IPS-18a (cell line): ENCODE results near the gene SH3YL1.

ENCODE experiments used
- H3K27ac ChIP-seq: one replicate; pipeline ENCODE4 v1.5.1; 2013; ENCODE audit warnings: low read length
- H3K27me3 ChIP-seq: one replicate; pipeline ENCODE4 v1.6.1; 2013; ENCODE audit warnings: mild to moderate bottlenecking, low read length; ENCODE audit not compliant: control insufficient read depth, insufficient read depth
- H3K36me3 ChIP-seq: one replicate; pipeline ENCODE4 v1.6.1; 2013; ENCODE audit warnings: low read depth, low read length; ENCODE audit not compliant: control insufficient read depth
- H3K4me1 ChIP-seq: one replicate; pipeline ENCODE4 v1.6.1; 2013; ENCODE audit warnings: low read depth, low read length; ENCODE audit not compliant: control insufficient read depth
- H3K4me3 ChIP-seq: one replicate; pipeline ENCODE4 v1.5.1; 2013; ENCODE audit warnings: low read length
- H3K9ac ChIP-seq: one replicate; pipeline ENCODE4 v1.6.1; 2013; ENCODE audit warnings: mild to moderate bottlenecking, low read length, moderate library complexity
- H3K9me3 ChIP-seq: one replicate; pipeline ENCODE4 v1.6.1; 2013; ENCODE audit warnings: low read depth, low read length; ENCODE audit not compliant: control insufficient read depth

The SH3YL1 gene

GRCh38 chr2:231521-232185, 32.2 kb downstream of the SH3YL1 start:
- H3K4me3 ChIP-seq: no peak overlapping the region
- no peak overlapping the region for H3K9ac ChIP-seq
- no peak overlapping the region for H3K27ac ChIP-seq
- no peaks in the 10 kb centered on the region for H3K27me3 ChIP-seq
- no peaks in the 10 kb centered on the region for H3K36me3 ChIP-seq
- no peaks in the 10 kb centered on the region for H3K9me3 ChIP-seq
- peaks cover 14% of the 10 kb centered on the region for H3K4me1 ChIP-seq

GRCh38 chr2:228518-229278, 35.1 kb downstream of the SH3YL1 start:
- Histone ChIP-seq H3K27me3 (no peaks in the 10 kb centered on the region), H3K27ac (no peak overlapping the region), H3K4me3 (no peak overlapping the region), H3K9me3 (no peaks in the 10 kb centered on the region), H3K36me3 (peaks cover 6% of the 10 kb centered on the region), H3K9ac (no peak overlapping the region), H3K4me1 (peaks cover 12% of the 10 kb centered on the region)

GRCh38 chr2:228115-228514, 35.7 kb downstream of the SH3YL1 start:
- Histone ChIP-seq H3K9ac (no peak overlapping the region), H3K36me3 (peaks cover 6% of the 10 kb centered on the region), H3K9me3 (no peaks in the 10 kb centered on the region), H3K27ac (no peak overlapping the region), H3K4me3 (no peak overlapping the region), H3K4me1 (peaks cover 6% of the 10 kb centered on the region), H3K27me3 (no peaks in the 10 kb centered on the region)

GRCh38 chr2:223971-224760, 39.7 kb downstream of the SH3YL1 start:
- Histone ChIP-seq H3K4me1 (no peaks in the 10 kb centered on the region), H3K36me3 (peaks cover 6% of the 10 kb centered on the region), H3K9ac (no peak overlapping the region), H3K9me3 (no peaks in the 10 kb centered on the region), H3K27me3 (no peaks in the 10 kb centered on the region), H3K27ac (no peak overlapping the region), H3K4me3 (no peak overlapping the region)

- peaks cover 6% of the 10 kb centered on the region for H3K36me3 ChIP-seq
- H3K27ac ChIP-seq: no peak overlapping the region
- no peaks in the 10 kb centered on the region for H3K4me1 ChIP-seq
- H3K4me3 ChIP-seq: no peak overlapping the region
- no peaks in the 10 kb centered on the region for H3K9me3 ChIP-seq
- no peaks in the 10 kb centered on the region for H3K27me3 ChIP-seq
- no peak overlapping the region for H3K9ac ChIP-seq
Observed at GRCh38 chr2:223451-223850, 40.4 kb downstream of the SH3YL1 start.

- Histone ChIP-seq H3K27ac (no peak overlapping the region), H3K27me3 (no peaks in the 10 kb centered on the region), H3K4me1 (no peaks in the 10 kb centered on the region), H3K4me3 (no peak overlapping the region), H3K9ac (no peak overlapping the region), H3K36me3 (no peaks in the 10 kb centered on the region), H3K9me3 (no peaks in the 10 kb centered on the region)
Observed at GRCh38 chr2:216068-216467, 47.8 kb downstream of the SH3YL1 start.

GRCh38 chr2:213932-214693, 49.7 kb downstream of the SH3YL1 start:
- no peaks in the 10 kb centered on the region for H3K27me3 ChIP-seq
- H3K4me1 ChIP-seq: no peaks in the 10 kb centered on the region
- no peak overlapping the region for H3K27ac ChIP-seq

GRCh38 chr2:211486-212184, 52.2 kb downstream of the SH3YL1 start:
- no peaks in the 10 kb centered on the region for H3K4me1 ChIP-seq
- H3K9ac ChIP-seq: no peak overlapping the region
- no peak overlapping the region for H3K27ac ChIP-seq
- no peaks in the 10 kb centered on the region for H3K9me3 ChIP-seq
- no peaks in the 10 kb centered on the region for H3K36me3 ChIP-seq
- no peaks in the 10 kb centered on the region for H3K27me3 ChIP-seq
- H3K4me3 ChIP-seq: no peak overlapping the region

More at GRCh38 chr2:213932-214693, 49.7 kb downstream of the SH3YL1 start:
- Histone ChIP-seq H3K9me3 (no peaks in the 10 kb centered on the region), H3K9ac (no peak overlapping the region), H3K36me3 (no peaks in the 10 kb centered on the region), H3K4me3 (no peak overlapping the region)

- H3K9ac ChIP-seq: no peak overlapping the region
Observed at GRCh38 chr2:210660-211059, 53.2 kb downstream of the SH3YL1 start.

GRCh38 chr2:209470-209869, 54.4 kb downstream of the SH3YL1 start:
- Histone ChIP-seq H3K9me3 (no peaks in the 10 kb centered on the region), H3K9ac (no peak overlapping the region), H3K4me1 (no peaks in the 10 kb centered on the region), H3K4me3 (no peak overlapping the region), H3K27ac (no peak overlapping the region), H3K27me3 (no peaks in the 10 kb centered on the region), H3K36me3 (no peaks in the 10 kb centered on the region)

More at GRCh38 chr2:210660-211059, 53.2 kb downstream of the SH3YL1 start:
- Histone ChIP-seq H3K4me1 (no peaks in the 10 kb centered on the region), H3K27ac (no peak overlapping the region), H3K4me3 (no peak overlapping the region), H3K9me3 (no peaks in the 10 kb centered on the region), H3K27me3 (no peaks in the 10 kb centered on the region), H3K36me3 (no peaks in the 10 kb centered on the region)
